NK-92 treated with Interleukin-12 subunit alpha and Interleukin-12 subunit beta, amount 100 ng/mL, for 24 hours (cell line): Measurements from ENCODE around the gene SPDYE6.
"Not testable (repeated sequence)": the region's sequence is repeated elsewhere in the genome, so short reads cannot be mapped to it uniquely, and the experiment has no call there.

Source experiments
- DNase-seq: peaks from one replicate; lab custom pipeline; 2025; lab: John Stamatoyannopoulos, UW

The SPDYE6 gene

GRCh38 chr7:102364394-102364886 is 8.2 kb upstream of the SPDYE6 start:
- DNase-seq: not testable (repeated sequence)

DNA sequence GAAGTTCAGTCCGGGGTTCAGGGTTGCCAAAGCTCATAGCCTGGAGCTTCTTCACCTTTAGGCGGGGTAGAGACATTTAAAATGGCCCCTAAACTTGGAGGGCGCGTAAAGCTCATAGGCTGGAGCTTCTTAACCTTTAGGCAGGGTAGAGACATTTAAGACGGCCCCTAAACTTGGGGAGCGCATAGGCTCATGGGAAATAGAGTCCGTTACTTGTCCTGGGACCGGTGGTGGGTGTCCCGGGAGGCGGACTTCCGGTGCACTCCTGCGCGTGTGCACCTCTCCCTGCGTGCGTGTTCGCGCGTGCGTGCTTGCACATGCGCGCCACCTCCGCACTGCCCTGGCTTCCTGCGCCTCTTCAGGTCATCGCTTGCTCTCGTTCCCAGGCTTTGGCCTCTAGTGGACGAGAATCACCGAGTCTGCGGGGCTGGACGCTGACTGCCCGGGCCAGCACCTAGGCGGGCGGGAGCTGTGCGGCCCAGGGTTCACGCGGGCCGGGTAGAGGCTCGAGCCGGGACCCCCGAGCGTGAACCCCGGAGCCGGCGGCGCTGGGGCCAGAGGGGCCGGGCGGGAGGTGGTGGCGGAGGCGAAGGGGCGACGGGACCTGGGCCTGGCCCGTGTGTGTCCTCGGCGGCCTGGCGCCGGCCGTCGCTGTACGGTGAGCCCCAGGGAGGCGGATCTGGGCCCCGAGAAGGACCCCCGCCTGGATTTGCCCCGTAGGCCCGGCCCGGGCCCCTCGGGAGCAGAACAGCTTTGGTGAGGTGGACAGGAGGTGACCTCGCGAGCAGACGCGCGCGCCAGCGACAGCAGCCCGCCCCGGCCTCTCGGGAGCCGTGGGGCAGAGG is 7.5 kb upstream of the SPDYE6 start:
- peak; percentile 97 for DNase-seq

GRCh38 chr7:102346983-102347382 is 9.3 kb downstream of the SPDYE6 start:
- DNase-seq: not testable (repeated sequence)

- not testable (repeated sequence) for DNase-seq
These were observed 15.5 kb downstream of the SPDYE6 start for GRCh38 chr7:102340599-102341368.

DNA sequence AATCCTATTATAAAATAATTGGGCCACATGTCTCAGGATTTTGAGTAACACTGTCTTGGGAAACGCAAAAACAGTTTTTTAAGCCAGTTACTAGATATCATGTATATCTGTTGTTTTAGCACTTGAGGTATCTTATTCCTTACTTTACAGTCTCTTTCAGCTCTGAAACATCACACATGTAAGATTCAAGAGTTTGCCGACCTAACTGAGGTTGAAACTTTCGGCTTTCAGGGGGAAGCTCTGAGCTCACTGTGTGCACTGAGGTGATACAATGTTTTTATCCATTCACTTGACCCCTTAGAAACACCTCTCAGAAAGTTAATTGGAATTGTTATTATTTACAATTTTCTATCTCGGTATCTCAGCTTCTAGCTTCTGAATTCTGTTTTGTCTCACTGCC is 18.8 kb downstream of the SPDYE6 start:
- not testable (repeated sequence) for DNase-seq

- DNase-seq: not testable (repeated sequence)
These were observed 19.2 kb downstream of the SPDYE6 start for GRCh38 chr7:102337002-102337401.

DNA sequence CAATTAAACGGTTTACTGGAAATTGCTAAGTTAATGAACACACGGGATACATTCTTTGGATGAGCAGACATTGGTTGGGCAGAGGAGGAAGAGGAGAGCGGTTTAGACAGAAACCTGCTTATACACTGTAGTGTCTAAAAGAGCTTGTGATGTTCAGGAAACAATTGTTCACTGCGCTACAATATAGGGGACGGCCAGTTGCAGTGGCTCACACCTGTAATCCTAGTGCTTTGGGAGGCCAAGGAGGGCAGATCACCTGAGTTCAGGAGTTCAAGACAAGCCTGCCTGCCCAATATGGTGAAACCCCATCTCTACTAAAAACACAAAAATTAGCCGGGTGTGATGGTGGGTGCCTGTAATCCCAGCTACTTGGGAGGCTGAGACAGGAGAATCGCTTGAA is 20.7 kb downstream of the SPDYE6 start:
- not testable (repeated sequence) for DNase-seq

GRCh38 chr7:102330666-102331460 is 25.4 kb downstream of the SPDYE6 start:
- not testable (repeated sequence) for DNase-seq

- DNase-seq: not testable (repeated sequence)
These were observed 26.9 kb downstream of the SPDYE6 start for GRCh38 chr7:102329366-102329765.

- not testable (repeated sequence) for DNase-seq
These were observed 27.4 kb downstream of the SPDYE6 start for GRCh38 chr7:102328863-102329262.

GRCh38 chr7:102327183-102327582 is 29.1 kb downstream of the SPDYE6 start:
- DNase-seq: not testable (repeated sequence)

DNA sequence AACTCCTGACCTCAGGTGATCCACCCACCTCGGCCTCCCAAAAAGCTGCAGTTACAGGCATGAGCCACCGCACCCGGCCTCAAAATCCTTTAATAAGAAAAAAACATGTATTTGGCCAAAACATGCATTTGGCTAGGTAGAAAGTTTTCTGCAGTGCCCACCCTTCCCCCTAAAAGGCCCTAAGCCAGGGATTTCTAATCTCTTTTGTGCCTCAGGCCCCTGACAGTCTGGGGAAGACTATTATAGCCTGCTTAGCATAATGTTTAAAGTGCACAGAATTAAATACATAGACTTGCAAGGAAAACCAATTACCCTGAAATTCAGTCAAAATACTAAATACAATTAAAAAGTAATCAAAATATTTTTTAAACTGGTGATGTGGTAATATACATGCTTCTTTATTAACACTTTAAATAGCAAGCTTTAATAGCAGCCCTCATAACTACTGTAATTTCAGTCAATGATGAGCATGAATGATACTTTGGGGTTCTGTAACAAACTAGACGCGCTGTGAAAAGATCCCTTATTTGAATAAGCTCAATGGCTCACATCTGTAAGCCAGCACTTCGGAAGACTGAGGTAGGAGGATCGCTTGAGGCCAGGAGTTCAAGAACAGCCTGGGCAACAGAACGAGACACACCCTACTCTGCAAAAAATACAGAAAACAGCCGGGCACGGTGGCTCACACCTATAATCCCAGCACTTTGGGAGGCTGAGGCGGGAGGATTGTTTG is 29.9 kb downstream of the SPDYE6 start:
- DNase-seq: no peak

- not testable (repeated sequence) for DNase-seq
These were observed 31.1 kb downstream of the SPDYE6 start for GRCh38 chr7:102325106-102325505.

DNA sequence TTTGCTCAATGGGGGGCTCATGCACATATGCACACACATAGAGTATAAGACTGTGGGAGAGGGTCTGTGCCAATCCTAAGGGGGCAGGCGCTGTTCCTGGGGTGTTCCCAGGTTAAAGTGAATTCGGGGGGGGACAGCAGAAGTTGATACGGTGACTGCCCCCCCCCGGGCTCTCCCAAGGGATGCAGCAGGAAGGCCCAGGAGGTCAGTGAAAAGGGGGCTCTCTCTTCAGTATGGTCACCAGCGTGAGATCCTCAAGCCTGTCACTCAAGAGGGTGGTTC is 32.4 kb downstream of the SPDYE6 start:
- DNase-seq: no peak

DNA sequence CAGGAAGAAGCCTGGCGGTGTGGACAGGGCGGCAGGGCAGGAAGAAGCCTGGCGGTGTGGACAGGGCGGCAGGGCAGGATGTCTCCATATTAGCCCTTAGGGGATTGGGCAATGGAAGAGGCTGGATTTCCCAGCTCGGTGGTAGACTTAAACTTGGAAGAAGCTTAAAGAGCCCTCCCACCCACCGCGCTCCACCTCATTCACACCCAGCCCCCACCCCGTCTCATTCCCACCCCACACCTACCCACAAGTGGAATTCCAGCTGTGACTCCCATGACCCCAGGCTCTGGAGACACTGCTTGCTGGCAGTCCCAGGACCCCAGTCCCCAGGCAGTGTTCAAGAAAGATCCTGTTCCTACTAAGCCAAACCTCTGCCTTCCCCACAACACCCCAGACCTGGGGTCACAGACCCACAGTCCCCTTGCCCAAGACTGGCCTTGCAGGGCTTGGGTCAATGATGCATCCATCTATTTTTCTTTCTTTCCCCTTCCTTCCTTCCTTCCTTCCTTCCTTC is 34.0 kb downstream of the SPDYE6 start:
- DNase-seq: no peak

DNA sequence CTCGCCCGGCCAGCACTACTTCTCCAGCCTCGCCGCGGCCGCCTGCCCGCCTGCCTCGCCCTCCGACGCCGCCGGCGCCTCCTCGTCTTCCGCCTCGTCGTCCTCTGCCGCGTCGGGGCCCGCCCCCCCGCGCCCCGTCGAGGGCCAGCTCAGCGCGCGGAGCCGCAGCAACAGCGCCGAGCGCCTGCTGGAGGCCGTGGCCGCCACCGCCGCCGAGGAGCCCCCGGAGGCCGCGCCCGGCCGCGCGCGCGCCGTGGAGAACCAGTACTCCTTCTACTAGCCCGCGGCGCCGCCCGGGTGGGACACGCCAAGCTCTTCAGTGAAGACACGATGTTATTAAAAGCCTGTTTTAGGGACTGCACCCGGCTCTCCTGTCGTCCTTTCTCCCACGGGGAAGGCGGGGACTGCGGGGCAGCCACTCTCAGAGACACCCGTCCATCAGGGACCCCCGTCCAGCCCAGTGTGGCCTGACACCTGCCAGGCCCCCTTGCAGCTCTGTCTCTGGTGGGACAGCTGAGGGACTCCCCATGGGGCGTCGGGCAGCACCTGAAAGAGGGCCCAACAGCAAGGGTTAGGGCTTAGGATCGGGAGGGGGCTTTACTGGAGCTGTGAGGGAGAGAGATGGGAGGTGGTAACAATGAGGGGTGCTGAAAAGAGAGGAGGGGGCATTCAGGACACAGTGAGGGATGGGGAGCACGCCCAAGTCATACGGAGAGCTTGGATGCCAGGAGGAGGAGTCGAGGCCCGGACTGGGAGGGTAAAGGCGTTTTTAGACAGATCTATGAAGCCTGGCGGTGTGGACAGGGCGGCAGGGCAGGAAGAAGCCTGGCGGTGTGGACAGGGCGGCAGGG is 34.7 kb downstream of the SPDYE6 start:
- no peak for DNase-seq

- DNase-seq: no peak
These were observed 35.5 kb downstream of the SPDYE6 start for GRCh38 chr7:102320601-102321350.

DNA sequence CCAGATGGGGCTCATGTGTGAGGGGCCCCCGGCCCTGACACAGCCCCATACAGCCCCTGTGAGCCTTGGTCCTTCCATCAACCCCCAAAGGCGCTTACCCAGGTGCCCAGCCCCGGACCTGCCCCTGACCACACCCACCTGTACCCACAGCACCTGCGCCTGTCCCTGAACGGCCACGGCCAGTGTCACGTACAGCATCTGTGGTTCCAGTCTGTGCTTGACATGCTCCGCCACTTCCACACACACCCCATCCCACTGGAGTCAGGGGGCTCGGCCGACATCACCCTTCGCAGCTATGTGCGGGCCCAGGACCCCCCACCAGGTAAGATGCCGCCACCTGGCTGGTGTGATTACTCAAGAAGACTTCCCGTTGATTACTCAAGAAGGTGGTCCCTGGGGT is 36.1 kb downstream of the SPDYE6 start:
- DNase-seq: no peak

- DNase-seq: no peak
These were observed 36.6 kb downstream of the SPDYE6 start for GRCh38 chr7:102319671-102320070.
